GM18861 (cell line): ENCODE measurements around the gene XRN1.
"Not testable (repeated sequence)": the region's sequence is repeated elsewhere in the genome, so short reads cannot be mapped to it uniquely, and the experiment has no call there.

ENCODE experiments used
- ATAC-seq: cut with Tn5 transposase; IDR thresholded peaks from one replicate; pipeline ENCODE4 v1.9.1; 2021; ENCODE audit not compliant: unreplicated experiment

Gene XRN1

DNA sequence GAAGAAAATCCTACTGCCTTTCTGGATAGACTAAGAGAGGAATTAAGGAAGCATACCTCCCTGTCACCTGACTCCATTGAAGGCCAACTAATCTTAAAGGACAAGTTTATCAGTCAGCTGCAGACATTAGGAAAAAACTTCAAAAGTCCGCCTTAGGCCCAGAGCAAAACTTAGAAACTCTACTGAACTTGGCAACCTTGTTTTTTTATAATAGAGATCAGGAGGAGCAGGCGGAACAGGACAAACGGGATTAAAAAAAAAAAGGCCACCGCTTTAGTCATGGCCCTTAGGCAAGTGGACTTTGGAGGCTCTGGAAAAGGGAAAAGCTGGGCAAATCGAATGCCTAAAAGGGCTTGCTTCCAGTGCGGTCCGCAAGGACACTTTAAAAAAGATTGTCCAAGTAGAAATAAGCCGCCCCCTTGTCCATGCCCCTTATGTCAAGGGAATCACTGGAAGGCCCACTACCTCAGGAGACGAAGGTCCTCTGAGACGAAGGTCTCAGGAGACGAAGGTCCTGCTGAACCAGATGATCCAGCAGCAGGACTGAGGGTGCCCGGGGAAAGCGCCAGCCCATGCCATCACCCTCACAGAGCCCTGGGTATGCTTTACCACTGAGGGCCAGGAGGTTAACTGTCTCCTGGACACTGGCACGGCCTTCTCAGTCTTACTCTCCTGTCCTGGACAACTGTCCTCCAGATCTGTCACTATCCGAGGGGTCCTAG, 8.2 kb downstream of the XRN1 start:
- ATAC-seq: not testable (repeated sequence)

DNA sequence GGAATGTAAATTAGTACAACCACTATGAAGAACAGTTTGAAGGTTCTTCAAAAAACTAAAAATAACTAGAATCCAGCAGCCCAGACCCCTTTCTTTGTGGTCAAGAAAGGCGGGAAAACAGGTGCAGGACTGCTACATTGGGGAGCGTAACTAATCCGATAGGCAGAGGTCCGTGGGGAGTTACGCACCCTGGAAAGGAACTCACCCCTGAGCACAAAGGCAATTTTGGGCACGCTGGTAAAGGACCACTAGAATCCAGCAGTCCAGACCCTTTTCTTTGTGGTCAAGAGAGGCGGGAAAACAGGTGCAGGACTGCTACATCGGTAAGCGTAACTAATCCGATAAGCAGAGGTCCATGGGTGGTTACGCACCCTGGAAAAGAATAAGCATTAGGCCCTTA, 9.7 kb downstream of the XRN1 start:
- not testable (repeated sequence) for ATAC-seq

DNA sequence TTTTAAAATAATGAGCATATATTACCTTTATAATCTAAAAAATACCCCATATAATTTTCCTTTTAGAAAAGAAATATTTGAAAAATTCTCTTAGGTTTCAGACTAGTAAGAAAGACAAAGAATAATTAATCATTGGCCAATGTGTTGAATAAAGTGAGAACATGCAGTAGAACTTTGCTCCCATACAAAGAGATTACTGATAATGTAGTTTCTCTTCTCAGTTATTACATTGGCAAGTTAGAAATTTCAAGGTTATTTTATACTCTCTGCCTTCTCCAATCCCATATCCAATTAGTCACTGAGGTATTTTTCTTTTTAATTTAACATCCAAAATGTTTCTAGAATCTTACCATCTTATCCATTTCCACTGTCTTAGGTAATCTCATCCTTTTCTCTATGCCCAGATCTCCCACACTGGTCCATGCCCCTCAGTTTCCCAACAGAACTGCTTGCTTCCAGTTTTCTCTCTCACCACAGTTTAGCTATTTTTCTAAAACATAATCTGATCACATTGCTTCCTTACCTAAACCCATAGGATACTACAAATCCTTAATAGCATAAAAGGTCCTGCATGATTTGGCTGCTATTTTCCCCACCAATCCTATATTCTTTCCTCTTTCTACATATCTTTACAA, 10.8 kb downstream of the XRN1 start:
- no peak for ATAC-seq

DNA sequence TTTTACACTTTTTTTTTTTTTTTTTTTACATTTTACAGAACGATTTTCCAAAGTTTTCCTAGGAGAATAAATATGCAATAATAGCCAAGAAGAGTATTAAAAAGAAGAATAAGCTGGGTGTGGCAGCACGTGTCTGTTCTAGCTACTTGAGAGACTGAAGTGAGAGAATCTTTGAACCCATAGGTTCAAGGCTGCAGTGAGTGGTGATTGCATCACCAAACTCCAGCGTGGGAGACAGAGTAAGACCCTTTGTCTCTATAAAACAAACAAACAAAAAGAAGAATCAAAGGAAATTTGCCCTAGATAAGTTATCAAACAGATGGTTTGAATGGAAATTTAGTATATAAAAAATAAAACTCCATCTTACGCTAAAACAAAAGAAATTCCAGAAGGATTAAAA, 13.3 kb downstream of the XRN1 start:
- ATAC-seq: no peak

DNA sequence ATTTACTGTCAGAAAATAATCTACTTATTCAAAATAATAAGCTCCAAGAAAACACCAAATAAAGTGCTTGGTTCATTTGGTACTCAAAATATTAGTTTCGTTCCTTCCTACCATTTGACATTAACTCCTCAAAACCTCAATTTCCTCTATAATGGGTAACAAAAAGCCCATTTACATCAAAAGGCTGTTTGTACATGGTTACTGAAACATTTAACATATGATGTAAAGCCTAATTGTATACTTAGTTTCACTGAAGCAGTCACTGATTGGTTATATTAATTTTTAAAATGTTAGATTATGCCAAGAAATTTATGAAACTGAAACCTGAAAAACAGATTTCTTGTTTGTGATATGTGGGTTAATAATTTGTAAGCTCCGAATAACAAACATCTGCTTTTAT, 14.7 kb downstream of the XRN1 start:
- ATAC-seq: peak; percentile 78

DNA sequence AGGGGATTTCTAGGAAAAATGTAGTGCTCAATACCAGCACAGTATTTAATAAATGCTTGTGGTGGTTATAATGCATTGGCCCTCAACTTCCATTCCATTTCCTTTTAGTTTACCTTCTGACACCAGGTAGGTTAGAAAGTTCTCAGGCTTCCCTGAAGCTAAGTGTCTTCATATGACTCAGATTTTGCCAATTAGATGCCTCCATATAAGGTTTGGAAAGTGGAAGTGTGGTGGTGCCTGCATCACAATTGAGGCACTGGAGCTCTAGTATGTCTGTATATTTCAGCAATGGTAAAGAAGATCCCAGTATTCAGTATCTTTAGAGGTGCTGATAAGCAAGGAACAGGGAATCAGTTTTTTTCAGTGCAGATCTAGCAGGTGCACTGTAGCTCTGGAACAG, 18.3 kb downstream of the XRN1 start:
- ATAC-seq: no peak

GRCh38 chr3:142424754-142425153, 23.1 kb downstream of the XRN1 start:
- ATAC-seq: no peak

- ATAC-seq: no peak
Measured at GRCh38 chr3:142418926-142419592, 28.8 kb downstream of the XRN1 start.

GRCh38 chr3:142417302-142417701, 30.5 kb downstream of the XRN1 start:
- no peak for ATAC-seq

DNA sequence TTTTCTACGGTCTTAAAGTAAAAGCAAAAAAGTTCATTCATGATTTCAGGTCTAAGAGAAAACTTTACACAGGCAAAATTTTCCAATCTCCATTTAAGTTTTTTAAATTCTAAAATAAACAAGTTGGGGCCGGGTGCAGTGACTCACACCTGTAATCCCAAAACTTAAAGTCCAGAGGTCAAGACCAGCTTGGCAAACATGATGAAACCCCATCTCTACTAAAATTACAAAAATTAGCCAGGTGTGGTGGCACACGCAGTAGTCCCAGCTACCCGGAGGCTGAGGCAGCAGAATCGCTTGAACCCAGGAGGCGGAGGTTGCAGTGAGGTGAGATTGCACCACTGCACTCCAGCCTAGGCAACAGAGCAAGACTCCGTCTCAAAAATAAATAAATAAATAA, 47.3 kb downstream of the XRN1 start:
- not testable (repeated sequence) for ATAC-seq

- ATAC-seq: no peak
Measured at GRCh38 chr3:142394921-142395622, 52.8 kb downstream of the XRN1 start.

DNA sequence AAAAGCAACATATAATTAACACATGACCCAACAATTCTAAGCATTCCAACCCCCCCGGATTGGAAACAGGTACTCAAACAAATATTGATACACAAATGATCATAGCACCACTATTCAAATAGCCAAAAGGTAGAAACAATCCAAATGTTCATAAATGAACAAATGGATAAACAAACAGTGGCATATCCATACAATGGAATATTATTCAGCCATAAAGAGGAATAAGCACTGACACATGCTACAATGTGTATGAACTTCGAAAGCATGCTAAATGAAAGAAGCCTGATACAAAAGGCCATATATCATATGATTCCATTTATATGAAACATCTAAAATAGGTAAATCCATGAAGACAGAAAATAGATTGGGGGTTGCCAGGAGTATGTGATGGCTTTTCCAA, 62.8 kb downstream of the XRN1 start:
- ATAC-seq: no peak

DNA sequence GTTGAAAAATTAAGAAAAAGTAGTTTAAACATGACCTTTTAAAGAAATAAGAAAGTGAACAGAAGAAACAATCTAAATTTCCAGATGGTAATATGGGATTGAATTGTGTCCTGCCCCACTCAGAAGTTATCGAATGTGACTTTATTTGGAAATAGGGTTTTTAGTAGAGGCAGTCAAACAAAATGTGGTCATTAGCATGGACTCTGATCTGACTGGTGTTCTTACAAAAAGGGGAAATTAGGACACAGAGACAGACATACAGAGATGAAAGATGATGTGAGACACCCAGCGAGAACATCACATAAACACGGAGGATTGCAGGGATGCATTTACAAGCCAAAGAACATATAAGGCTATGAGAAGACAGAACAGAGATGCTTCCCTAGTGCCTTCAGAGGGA, 73.2 kb downstream of the XRN1 start:
- no peak for ATAC-seq

DNA sequence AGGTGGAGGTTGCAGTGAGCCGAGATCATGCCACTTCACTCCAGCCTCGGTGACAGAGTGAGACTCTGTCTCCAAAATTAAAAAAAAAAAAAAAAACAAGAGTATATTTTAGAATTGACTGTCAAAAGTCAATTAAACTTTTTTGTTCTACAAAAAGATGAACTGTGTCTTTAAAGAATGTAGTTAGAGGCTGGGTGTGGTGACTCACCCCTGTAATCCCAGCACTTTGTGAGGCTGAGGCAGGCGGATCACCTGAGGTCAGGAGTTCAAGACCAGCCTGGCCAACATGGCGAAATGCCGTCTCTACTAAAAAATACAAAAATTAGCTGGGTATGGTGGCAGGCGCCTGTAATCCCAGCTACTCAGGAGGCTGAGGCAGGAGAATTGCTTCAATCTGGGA, 78.3 kb downstream of the XRN1 start:
- not testable (repeated sequence) for ATAC-seq

DNA sequence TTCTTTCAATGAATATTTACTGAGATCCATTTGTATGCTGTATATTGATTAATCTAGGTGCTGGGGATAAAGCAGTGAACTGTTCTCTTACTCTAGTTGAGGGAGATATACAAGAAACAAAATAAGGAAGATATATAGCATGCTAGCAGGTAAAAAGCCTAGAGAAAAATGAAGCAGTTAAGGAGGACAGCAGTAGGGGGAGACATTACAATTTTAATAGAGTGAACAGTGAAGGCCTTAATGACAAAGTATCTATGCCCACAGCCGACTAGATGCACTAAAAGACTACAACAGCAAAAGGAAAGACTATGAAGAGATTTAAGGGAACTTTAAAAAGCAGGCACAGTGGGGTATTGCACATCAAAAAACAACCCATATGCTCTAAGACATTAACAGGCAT, 81.4 kb downstream of the XRN1 start:
- no peak for ATAC-seq

DNA sequence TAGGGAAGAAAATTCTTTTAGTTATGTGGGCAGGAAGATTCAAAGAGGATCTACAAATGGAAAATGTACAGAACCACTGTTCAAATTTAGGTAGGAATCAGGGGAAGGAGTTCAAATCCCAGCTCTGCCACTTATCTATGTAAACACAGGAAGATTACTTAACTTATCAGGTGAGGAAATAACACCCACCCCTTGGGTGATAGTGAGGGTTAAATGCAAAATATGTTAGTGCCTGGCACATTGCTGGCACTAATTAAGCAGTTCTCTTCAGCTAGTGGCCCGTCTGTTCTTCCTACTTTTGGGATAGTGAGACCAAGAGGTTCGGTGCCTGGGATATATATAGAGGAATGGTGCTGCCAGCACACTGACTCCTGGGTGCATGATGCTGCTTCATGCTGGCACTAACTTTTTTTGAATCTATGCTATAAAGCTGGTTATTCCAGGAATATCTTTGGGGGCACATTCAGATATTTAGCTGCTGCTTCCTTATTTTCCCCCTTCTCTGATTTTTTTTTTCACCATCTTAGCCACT, 83.8 kb downstream of the XRN1 start:
- no peak for ATAC-seq

- ATAC-seq: not testable (repeated sequence)
Measured at GRCh38 chr3:142363433-142363832, 84.4 kb downstream of the XRN1 start.

- ATAC-seq: no peak
Measured at GRCh38 chr3:142359367-142359766, 88.5 kb downstream of the XRN1 start.

GRCh38 chr3:142356818-142357217, 91.0 kb downstream of the XRN1 start:
- no peak for ATAC-seq

GRCh38 chr3:142355692-142356091, 92.1 kb downstream of the XRN1 start:
- ATAC-seq: no peak

DNA sequence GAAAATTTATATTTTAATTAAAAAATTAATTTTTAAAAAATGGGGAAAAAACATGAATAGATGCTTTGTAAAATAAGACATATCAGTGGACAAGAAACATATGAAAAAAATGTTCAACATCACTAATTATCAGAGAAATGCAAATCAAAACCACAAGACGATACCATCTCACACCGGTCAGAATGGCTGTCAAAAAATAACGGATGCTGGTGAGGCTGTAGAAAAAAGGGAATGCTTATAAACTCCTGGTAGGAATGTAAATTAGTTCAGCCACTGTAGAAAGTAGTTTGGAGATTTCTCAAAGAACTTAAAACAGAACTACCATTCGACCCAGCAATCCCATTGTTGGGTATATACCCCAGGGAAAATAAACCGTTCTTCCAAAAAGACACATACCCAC, 93.8 kb downstream of the XRN1 start:
- ATAC-seq: no peak
